Activated CD4-positive, alpha-beta T cell treated with anti-CD3 and anti-CD28 coated beads for 48 hours (primary cell): Measurements from ENCODE around the gene PGBD2.
"Not testable (repeated sequence)": the region's sequence is repeated elsewhere in the genome, so short reads cannot be mapped to it uniquely, and the experiment has no call there.

Experiments
- DNase-seq: peaks from one replicate; pipeline ENCODE4 v3.0.0-alpha.2; 2020

PGBD2 gene

DNA sequence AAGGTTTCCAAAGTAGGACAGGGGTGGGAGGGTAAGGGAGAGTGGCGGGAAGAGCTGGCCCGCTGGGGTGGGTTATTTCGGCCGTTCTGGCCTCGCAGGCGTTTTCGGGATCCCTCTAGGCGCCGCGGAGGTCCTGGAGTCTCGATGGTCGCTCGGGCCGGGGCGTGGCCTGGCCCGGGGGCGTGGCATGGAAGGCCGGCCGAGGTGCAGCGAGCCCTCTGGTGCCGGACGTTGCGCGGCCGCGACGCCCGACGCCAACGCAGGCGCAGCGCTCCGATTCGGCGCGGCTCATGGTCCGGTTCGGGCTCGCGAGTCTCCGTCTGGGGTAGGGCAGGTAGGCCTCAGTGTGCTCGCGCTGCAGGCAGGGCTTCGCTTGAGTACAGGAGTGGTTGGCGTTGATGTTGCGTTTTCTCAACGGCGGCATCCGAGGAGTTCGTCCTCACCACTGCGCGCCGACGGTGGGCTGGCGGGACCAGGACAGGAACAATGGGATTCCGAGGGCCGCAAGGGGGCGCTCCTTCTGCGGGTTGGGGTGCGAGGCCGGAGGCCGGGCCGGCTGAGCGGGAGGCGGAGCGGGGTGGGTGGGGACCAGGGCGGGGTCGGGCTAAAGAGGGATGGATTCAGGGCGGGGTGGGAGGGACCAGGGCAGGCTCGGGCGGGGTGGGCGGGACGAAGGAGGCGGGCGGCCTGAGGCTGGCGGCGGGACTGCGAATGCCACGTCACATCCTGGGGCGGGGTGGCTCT lies at the start of gene PGBD2:
PGBD2 (plus strand) TSS at position 227 of the 744 bp plus-strand sequence. CDS start 7,628 bp downstream, outside the sequence.
- peak; percentile 98 for DNase-seq

DNA sequence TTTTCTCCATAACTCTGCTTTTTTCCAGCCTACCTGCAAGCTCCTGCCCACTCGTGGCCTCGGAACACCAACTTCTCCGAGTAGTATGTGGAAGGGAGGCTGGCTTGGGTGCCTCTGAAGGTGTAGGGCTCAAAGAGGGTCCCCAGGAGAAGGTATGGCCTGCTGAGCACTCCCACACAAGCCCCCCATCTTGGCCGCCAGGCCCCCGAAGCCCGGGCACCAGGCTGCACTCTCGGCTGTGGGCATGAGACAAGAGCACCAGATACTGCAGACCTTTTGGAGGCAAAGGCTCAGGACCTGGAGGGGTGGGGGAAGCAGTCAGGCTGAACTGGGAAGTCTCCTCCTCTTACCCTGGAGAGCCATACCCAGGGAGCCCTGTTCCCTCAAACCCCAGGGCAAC lies 48.8 kb upstream of the PGBD2 start:
- DNase-seq = no peak

DNA sequence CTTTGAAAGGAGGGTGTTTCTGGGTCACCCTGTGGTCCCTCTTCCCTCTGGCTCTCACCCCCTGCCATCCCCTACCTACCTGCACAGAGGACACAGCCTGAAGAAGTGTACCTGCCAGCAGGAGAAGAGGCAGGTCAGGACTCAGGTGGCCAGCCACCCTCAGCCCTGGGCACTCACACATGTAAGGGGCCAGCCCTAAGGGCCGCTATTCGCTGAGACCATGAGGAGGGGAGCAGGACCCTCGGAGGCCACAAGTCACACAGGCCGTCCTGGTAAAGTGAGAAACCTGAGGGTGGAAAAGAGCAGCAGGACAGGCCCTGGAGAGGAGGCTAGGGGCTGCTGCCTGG lies 48.3 kb upstream of the PGBD2 start:
- no peak for DNase-seq

DNA sequence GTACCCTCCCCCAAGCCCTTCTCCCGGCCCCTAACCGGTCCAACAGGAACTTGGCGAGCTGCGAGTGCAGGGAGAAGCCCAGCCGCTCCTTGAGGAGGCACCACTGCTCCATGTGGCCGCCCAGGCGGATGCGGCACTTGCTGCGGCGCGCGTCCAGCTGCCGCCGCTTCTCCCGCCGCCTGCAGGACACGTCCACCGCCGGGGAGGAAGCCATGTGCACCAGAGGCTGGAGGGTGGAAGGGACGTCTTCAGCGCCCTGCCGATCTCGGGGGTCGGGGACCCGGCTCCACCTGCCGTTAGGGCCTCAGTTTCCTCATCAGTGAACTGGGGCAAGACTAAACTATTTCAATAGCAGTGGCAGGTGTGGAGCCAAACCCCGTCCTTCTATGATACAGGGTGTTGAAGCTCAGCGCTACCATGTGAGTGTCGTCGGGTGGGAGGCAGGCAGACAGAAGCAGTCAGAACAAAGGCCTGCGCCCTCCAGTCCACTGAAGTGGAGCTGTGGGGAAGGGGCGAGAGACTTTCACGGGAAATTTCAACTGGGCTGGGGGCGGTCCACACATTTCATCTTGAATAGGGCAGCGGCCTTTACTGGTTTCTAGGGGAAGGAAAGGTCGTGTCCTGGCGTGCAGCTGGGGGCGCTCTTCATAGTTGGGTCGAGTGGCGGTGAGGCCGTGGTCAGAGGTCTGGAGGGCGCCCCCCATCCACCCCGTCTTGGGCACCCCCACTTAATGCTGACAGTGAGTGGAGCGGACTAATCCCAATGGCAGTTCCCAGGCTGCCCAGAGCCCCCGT lies 47.7 kb upstream of the PGBD2 start:
- peak; percentile 53 for DNase-seq

DNA sequence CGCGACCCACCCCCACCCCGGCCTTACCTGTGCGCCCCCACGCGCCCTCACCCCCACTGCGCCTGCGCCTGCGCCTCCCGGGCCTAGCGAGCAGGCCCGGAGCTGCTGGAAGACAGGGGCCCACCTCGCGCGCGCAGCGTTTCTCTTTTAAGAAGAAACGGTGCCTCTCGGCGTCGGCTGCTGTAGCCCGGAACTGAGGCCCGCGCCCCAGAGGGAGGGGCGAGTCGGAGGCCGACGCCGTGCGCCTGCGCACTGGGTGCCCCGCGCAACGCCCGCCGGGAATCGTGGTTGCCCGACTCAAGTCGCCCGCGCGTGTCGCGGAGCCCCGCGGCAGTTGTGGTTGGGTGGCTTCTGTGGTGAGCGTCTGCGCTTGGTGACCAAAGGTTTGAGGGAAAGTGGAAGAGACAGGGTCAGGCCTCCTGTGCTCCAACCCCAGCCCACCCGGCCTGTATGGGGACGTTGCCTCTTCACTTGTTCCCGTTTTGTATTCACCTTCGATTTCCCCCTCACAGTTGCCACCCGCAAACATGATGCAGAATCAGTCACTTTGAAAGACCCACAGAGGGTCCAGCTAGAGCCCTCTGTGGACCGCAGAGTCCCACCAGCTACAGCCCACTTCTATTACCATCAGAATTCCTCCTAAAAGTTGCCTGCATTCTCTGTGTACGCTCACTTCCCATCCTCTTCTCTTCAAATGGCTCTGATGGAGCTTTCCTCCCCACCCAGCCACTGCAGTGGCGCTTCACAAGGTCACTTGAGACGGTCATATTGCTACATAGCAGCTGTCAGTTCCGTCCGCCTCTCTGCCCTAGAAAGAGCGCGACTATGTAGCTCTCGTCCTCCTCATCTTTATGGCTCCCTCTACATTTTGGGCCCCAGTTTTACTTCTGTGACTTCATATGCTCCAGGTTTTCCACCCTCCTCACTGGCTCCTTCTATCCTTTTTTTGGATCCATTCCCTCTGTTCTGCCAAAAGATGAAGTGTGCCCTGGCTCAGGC lies 46.8 kb upstream of the PGBD2 start, which contains the start of gene ZNF692:
ZNF692 (minus strand) TSS at position 195 of the 999 bp plus-strand sequence. CDS start 776 bp downstream, outside the sequence.
- DNase-seq = peak; percentile 98

- DNase-seq = no peak
These were observed 46.0 kb upstream of the PGBD2 start for GRCh38 chr1:248860007-248860406.

- DNase-seq = no peak
These were observed 44.4 kb upstream of the PGBD2 start for GRCh38 chr1:248861616-248862015.

- no peak for DNase-seq
These were observed 43.4 kb upstream of the PGBD2 start for GRCh38 chr1:248862695-248862997.

GRCh38 chr1:248862998-248863881 lies 42.8 kb upstream of the PGBD2 start:
- peak; percentile 85 for DNase-seq

DNA sequence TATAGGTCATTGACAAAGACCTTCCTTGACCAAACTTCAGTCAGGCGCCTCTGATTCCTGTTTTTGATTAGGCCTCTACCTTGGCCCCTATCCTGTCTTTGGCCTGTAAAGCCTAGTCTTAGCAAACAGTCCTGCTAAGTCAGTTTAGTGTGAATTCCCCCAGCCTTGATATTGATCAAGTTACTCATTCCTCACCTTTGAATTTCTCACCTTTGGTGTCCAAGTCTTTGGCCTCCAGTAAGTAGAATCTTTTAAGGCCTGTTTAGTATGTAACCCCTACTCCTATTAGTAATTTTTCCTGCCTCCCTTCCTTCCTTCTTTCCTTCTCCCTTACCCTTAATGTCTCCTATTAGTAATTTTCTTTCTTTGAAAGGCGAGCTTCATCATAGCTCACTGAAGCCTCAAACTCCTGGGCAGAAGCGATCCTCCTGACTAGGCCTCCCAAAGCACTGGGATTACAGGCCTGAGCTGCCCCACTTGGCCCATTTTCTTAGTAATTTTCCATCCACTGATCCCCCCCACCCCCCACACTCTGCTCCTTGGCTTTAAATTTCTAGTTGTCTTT lies 34.1 kb upstream of the PGBD2 start:
- DNase-seq = no peak

GRCh38 chr1:248872752-248873408 lies 33.2 kb upstream of the PGBD2 start:
- DNase-seq = peak; percentile 79

GRCh38 chr1:248873409-248873992 lies 32.5 kb upstream of the PGBD2 start:
- DNase-seq = peak; percentile 97

DNA sequence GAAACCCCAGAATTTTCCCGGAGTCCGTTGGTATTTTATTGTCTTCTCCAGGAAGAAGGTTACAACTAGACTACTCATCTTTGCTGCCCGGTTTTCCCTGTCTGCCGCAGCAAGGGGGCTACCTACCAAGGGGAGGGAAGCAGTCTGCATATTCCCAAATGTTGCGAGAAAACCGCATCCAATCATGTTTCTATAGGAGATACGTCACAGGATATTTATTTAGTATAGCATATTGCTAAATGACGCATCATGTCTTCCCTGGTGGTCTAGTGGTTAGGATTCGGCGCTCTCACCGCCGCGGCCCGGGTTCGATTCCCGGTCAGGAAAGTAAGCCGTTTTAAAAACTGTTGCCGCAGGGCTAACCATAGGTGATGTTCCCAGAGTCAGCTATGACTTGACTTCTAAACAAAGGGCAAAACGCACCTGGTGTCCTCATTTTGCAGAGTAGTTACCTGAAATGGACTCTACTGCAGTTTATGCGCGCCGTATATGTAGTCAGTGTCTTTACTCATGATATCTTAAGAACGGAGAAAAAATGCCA lies 32.0 kb upstream of the PGBD2 start:
- DNase-seq = peak; percentile 90

DNA sequence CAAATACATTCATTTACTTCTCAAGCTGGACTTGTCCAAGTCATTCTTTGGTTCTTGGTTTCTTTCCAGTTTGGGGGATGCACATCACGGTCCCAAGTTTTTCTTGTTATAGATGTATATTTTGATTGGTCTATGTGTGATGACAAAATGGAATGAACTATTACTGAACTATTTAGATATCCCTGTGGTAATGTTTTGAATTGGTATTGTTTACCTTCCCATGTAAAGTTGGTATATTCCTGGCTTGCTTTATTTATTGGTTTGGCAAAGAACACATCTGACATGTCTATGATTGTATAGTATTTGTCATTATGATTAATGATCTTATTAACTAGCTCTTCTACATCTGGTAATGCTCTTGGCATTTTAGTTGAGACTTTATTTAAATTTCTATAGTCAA lies 24.8 kb upstream of the PGBD2 start:
- no peak for DNase-seq

DNA sequence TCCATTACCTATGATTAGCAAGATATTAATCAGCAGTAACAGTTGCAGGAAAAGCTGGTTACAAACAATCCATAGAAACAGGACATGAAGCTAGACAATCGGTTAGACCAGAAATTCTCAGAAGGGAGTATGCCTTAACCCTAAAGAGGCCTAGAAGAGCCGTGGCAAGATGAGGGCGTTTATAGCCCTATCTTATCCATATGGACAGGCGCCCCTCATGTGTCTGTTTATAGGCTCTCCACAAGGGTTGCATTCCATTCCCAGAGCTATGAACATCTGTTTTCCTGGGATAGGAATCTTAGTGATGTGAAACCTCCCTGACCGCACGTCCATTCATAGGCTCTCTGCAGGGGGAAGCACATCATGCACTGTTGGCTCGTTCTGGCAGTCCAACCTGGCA lies 23.6 kb upstream of the PGBD2 start:
- not testable (repeated sequence) for DNase-seq

DNA sequence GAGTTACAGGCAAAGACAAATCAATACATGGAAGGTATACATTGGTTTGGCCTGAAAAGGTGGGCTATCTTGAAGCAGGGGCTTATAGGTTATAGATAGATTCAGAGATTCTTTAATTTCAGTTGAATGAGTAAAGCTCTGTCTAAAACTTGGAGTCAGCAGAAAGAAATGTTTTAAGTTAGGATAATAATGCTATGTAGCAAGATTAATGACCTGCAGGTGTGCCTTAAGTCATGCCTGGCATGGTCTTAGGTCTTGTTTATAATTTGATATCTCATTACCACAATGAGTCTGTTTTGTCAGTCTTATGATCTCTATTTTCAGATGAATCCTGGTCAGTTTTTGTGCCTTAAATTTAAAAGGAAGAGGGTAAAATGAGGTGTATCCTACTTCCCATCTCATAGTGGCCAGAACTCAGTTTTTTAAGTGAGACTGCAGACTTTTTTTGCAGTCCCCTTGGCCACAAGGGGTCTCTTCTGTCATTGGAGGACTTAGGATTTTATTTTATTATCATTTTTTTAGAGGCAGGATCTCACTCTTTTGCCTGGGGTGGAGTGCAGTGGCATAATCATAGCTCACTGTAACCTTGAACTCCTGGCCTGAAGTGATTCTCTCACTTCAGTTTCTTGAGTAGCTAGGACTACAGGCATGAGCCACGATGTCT lies 21.3 kb upstream of the PGBD2 start:
- no peak for DNase-seq

GRCh38 chr1:248885646-248886045 lies 20.4 kb upstream of the PGBD2 start:
- DNase-seq = no peak

GRCh38 chr1:248886237-248886895 lies 19.7 kb upstream of the PGBD2 start:
- DNase-seq = no peak

DNA sequence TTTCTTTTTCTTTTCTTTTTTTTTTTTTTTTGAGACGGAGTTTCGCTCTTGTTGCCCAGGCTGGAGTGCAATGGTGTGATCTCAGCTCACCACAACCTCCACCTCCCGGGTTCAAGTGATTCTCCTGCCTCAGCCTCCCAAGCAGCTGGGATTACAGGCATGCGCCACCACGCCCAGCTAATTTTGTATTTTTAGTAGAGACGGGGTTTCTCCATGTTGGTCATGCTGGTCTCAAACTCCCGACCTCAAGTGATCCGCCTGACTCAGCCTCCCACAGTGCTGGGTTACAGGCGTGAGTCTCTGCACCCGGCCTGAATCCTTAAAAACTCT lies 16.2 kb upstream of the PGBD2 start:
- not testable (repeated sequence) for DNase-seq
